Cardiac muscle cell (in vitro differentiated cells and primary cell): ENCODE data around the gene RHBG. TPM values are rescaled to one million over a fixed set of nuclear protein-coding genes. Genes with fewer than 3 reads are reported as not detected.

ENCODE experiments used
- DNase-seq, 2 donors: peaks; one replicate each; pipeline versions ENCODE4 v3.0.0 to v3.0.0-alpha.2; 2010 to 2017; ENCODE audit warnings: low read depth in 1 of 2, low spot score in 1 of 2
- H3K27ac ChIP-seq: fragments of 200-600 bp; sonication (generic); 2 replicates; pipeline ENCODE4 v1.5.1; 2016
- H3K27me3 ChIP-seq: fragments of 200-600 bp; sonication (generic); 2 replicates; pipeline ENCODE4 v1.6.0; 2016; ENCODE audit warnings: control low read depth
- H3K36me3 ChIP-seq: fragments of 200-600 bp; sonication (generic); 2 replicates; pipeline ENCODE4 v1.5.1; 2016; ENCODE audit warnings: control low read depth
- H3K4me1 ChIP-seq: fragments of 200-600 bp; sonication (generic); 2 replicates; pipeline ENCODE4 v1.8.1; 2017; ENCODE audit warnings: low read depth, mild to moderate bottlenecking, mixed run types
- H3K4me3 ChIP-seq: fragments of 200-600 bp; sonication (generic); 2 replicates; pipeline ENCODE4 v1.5.1; 2016; ENCODE audit warnings: mild to moderate bottlenecking
- H3K9me3 ChIP-seq: fragments of 200-600 bp; sonication (generic); 2 replicates; pipeline ENCODE4 v1.5.1; 2017; ENCODE audit warnings: low read depth, mild to moderate bottlenecking, control low read depth
- polyA plus RNA-seq: library from polyadenylated mRNA; unstranded; fragments of >200 nt; fragmentation: Nextera tagmentation; extraction: Ambion mirVana; gene quantifications from 2 replicates; pipeline ENCODE4 v1.2.1, GENCODE V29; 2016
- total RNA-seq: library from RNA; depleted of rRNA; stranded (reverse); fragments of >200 nt; gene quantifications from 2 replicates; pipeline ENCODE4 v1.2.3, GENCODE V29; 2016
- TF ChIP-seq, protein P1 (sequence below): IDR thresholded peaks from 2 replicates; pipeline ENCODE4 v1.5.1; 2012; ENCODE audit warnings: low read depth, mild to moderate bottlenecking, low read length

Gene RHBG
- total and polyA plus RNA-seq, 2 experiments from 2014 or later: not detected

DNA sequence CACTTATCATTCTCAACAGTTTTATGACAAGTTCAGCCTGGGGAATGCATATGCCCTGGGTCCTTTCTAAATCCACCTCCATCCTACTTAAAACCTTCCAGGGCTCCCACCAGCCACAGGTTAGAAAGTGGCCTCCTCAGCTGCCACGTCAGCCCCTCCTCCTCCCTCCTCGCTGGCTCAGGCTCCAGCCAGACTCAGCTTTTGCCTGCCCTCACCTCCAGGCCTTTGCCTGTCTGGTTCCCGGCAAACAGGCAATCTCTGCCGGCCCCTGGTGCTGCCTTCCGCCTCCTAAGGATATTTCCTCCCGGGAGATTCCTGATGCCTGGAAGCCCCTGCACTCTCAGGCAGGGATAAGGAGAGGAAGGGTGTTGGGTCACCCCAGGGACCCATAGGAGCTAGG, 9.5 kb downstream of the RHBG start:
- TF ChIP-seq, protein P1, sequence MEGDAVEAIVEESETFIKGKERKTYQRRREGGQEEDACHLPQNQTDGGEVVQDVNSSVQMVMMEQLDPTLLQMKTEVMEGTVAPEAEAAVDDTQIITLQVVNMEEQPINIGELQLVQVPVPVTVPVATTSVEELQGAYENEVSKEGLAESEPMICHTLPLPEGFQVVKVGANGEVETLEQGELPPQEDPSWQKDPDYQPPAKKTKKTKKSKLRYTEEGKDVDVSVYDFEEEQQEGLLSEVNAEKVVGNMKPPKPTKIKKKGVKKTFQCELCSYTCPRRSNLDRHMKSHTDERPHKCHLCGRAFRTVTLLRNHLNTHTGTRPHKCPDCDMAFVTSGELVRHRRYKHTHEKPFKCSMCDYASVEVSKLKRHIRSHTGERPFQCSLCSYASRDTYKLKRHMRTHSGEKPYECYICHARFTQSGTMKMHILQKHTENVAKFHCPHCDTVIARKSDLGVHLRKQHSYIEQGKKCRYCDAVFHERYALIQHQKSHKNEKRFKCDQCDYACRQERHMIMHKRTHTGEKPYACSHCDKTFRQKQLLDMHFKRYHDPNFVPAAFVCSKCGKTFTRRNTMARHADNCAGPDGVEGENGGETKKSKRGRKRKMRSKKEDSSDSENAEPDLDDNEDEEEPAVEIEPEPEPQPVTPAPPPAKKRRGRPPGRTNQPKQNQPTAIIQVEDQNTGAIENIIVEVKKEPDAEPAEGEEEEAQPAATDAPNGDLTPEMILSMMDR: no peak
- DNase-seq: no peak
- no peak overlapping the region for H3K27ac ChIP-seq

DNA sequence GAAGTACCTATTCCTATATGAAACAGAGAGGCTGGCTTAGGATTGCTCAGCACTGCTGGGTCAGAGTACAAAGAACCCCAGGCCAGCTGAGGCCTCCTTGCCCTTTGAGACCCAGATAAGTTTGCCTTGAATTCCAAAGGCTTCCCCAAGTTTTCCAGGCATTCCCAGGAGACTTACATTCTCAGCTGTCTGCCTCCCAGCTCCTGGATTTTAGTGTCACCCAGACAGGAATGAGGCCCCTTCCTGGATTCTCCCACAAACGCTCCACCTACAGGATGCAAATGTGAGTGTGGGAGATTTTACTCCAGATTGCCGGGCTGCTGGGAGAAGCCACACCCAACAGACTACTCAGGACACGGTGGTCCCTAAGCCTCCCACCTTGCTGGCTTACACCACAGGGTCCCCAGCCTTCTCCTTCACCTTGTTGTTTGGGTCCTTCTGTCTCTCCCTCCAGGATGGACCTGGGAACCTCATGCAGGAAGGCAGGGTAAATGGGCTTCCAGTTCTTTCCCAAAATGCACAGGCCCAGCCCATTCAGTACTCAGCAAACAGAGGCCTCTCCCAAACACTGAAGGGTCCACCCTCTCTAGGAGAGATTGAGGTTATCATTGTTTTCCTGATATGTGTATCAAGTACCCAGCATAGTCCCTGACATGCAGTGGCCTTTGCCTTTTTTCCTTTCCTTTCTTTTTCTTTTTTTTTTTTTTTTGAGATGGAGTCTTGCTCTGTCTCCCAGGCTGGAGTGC, 10.6 kb downstream of the RHBG start:
- Histone ChIP-seq H3K27me3 (peaks cover 3% of the 10 kb centered on the region), H3K36me3 (no peaks in the 10 kb centered on the region), H3K4me3 (no peak overlapping the region), H3K27ac (no peak overlapping the region), H3K4me1 (peaks cover 9% of the 10 kb centered on the region), H3K9me3 (no peaks in the 10 kb centered on the region)
- DNase-seq: peak in 1 of 2 donors; percentile 22
- TF ChIP-seq, protein P1: no peak

More for the DNA sequence above, 9.5 kb downstream of the RHBG start:
- Histone ChIP-seq H3K4me1 (peaks cover 14% of the 10 kb centered on the region), H3K9me3 (no peaks in the 10 kb centered on the region), H3K36me3 (no peaks in the 10 kb centered on the region), H3K27me3 (peaks cover 3% of the 10 kb centered on the region), H3K4me3 (no peak overlapping the region)

DNA sequence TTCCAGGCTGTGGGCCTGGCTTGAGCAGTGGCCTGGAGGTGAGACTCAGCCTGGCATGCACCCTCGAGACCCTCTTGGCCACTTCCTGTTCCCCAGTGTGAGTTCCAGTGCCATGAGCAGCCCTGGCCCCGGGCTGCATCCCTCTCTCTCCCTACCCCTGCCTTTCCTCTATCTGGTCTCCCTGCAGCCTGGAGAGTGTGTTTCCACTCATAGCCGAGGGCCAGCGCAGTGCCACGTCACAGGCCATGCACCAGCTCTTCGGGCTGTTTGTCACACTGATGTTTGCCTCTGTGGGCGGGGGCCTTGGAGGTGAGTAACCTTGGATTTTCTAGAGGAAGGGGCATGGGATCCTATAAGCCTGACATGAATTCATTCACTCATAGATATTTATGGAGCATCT, 13.6 kb downstream of the RHBG start:
- Histone ChIP-seq H3K4me3 (no peak overlapping the region), H3K4me1 (peaks cover 9% of the 10 kb centered on the region), H3K27ac (no peak overlapping the region), H3K27me3 (peaks cover 16% of the 10 kb centered on the region), H3K36me3 (no peaks in the 10 kb centered on the region), H3K9me3 (no peaks in the 10 kb centered on the region)
- TF ChIP-seq, protein P1: no peak
- DNase-seq: no peak

DNA sequence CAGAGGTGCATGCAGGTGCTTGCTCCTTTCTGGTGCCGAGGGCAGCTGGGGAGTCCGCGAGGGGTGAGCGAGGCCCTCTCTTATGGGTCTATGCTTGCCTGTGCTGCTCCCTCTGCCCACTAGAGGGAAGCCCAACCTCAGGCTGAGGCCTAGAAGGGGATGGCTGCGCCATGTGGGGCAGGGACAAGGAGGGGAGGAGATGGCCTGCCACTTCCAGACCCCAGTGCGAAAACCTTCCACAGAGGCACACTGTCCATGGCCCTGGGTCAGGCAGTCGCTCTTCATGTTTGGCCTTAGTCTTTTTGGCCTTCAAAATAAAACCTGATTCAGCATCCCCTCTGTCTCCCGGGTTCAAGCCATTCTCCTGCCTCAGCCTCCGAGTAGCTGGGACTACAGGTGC, 14.0 kb downstream of the RHBG start:
- Histone ChIP-seq H3K9me3 (no peaks in the 10 kb centered on the region), H3K27ac (no peak overlapping the region), H3K4me3 (no peak overlapping the region), H3K36me3 (no peaks in the 10 kb centered on the region), H3K4me1 (peaks cover 9% of the 10 kb centered on the region), H3K27me3 (peaks cover 21% of the 10 kb centered on the region)
- peak; percentile 66 to 75 for DNase-seq
- TF ChIP-seq, protein P1: peak; percentile 89

DNA sequence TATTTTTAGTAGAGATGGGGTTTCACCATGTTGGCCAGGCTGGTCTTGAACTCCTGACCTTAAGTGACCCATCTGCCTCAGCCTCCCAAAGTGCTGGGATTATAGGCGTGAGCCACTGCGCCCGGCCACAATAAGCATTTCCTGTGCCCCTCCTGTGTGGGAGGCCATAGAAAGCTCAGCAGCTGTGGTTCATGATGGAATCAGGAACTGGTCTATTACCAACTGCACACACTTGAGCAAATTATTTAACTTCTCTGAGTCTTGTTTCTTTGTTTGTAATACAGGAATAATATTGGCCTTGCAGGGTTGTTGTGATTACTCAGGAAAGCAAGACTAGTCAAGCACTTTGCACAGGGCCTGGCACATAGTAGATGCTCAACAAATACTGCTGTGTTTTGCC, 15.0 kb downstream of the RHBG start:
- H3K36me3 ChIP-seq: no peaks in the 10 kb centered on the region
- peaks cover 9% of the 10 kb centered on the region for H3K4me1 ChIP-seq
- peaks cover 31% of the 10 kb centered on the region for H3K27me3 ChIP-seq
- TF ChIP-seq, protein P1: no peak
- no peak for DNase-seq
- H3K27ac ChIP-seq: no peak overlapping the region
- H3K9me3 ChIP-seq: no peaks in the 10 kb centered on the region
- no peak overlapping the region for H3K4me3 ChIP-seq
